GM18526 (cell line): ENCODE measurements around the gene RMDN2.

Experiments used
- POLR2A ChIP-seq: IDR thresholded peaks from 3 replicates; pipeline ENCODE4 v1.6.1; 2011; ENCODE audit not compliant: insufficient read length; ENCODE audit errors: extremely low read depth

RMDN2 gene, protein sequence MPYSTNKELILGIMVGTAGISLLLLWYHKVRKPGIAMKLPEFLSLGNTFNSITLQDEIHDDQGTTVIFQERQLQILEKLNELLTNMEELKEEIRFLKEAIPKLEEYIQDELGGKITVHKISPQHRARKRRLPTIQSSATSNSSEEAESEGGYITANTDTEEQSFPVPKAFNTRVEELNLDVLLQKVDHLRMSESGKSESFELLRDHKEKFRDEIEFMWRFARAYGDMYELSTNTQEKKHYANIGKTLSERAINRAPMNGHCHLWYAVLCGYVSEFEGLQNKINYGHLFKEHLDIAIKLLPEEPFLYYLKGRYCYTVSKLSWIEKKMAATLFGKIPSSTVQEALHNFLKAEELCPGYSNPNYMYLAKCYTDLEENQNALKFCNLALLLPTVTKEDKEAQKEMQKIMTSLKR

GRCh38 chr2:37925063-37925897, at the start of gene RMDN2:
Gene RMDN2 (plus strand): TSS chr2:37925287. CDS start chr2:37929278, 3,991 bp downstream.
- TF ChIP-seq POLR2A = peak; percentile 57

DNA sequence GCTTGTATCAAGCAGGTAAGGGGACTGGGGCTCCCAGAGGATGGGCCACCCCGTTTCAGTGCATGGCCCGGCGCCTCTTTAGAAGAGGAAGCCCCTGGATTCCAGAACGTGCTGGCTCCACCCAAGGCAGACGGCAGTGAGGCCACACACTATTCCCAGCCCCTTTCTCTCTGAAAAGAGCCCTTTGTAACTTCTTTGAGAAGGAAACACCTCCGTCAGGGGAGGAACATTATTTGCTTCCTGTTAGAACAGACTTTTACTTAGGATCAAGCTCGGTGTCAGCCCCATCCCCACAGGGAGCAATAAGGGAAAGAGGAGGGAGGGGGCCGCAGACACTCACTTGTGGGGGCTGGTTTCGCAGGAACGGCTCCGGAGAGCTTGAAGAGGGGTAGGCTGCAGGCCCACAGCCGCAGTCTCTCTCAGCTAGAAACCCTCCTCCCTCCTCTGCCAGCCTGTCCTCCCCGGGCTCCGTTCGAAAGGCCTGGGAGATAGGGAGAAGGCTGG, 49.6 kb upstream of the RMDN2 start:
- TF ChIP-seq POLR2A = no peak

GRCh38 chr2:37876227-37876626, 48.9 kb upstream of the RMDN2 start:
- no peak for TF ChIP-seq POLR2A

DNA sequence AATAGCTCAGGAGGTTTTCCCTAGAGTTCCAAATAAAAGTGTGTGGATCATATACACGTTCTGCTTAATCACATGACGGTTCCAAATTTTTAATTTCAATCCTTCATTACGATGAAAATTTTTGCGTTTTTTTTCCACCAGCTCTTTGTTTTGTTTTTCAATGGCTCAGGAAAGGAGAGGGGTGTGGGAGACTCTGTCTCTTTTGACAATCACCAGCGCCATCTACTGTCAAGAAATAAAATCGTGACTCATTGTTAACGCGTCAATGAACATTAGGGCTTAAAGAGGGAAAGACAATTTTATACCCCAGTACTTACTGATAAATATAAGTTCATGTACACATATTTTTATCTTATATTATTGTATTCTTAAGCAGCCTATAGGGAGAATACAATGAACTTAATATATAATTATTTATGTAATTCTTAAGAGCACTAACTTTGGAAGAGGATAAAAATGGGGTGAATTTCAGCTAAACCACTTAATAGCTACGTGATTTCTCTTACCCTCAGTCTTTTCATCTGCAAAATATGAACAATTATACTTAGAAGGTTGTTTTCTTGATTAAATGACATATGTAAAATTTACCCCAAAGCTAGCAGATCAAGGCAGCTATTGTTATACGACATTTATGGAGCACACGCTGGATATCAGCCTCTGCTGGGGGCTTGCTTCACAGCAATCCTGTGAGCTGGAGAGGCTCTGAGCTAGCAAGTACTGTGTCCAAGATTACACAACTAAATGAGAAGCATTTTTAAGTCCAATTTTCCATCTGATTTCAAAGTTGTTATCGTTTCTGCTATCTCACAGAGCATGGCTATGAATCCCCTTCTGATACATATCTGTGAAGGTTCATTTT, 47.4 kb upstream of the RMDN2 start:
- TF ChIP-seq POLR2A = no peak

GRCh38 chr2:37878536-37878935, 46.6 kb upstream of the RMDN2 start:
- TF ChIP-seq POLR2A = no peak

DNA sequence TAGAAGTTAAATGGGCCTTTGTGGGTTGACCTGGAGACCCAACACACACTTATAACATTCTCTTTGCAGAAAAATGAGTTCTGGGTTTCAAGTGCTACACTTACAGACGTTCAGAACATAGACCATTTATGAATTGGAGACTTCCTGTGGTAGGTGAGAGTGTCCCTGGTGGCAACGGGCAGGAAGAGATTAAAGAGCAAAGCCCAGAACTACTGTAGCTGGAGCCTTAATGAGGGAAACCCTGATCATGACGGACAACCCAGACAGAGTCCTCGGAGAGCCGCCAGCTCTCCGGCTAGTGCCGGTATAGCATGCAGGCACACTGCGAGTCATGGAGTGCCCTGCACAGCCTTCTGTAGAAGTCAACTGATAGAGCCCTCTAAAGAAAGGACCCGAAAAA, 44.5 kb upstream of the RMDN2 start:
- no peak for TF ChIP-seq POLR2A

DNA sequence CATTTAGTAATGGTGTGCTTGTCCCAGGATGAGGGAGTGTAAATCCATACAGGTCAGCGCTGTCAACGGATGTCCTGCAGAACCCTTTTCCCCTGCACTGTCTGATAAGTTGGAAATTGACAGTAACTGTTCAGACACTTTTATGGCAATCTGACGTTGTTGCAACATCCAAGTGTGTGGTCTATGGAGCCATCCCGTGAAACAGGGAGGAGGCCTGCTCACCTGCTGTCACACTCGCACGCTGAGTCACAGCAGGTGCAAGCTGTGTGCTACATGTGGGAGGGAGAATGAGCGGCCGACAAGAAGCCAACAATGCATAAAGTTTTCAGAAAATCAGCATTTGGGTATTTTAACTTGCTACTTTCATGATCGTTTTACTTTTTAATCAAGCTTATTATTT, 43.7 kb upstream of the RMDN2 start:
- TF ChIP-seq POLR2A = no peak

- TF ChIP-seq POLR2A = no peak
Observed at GRCh38 chr2:37882036-37882435, 43.1 kb upstream of the RMDN2 start.

- TF ChIP-seq POLR2A = no peak
Observed at GRCh38 chr2:37883518-37883917, 41.6 kb upstream of the RMDN2 start.

DNA sequence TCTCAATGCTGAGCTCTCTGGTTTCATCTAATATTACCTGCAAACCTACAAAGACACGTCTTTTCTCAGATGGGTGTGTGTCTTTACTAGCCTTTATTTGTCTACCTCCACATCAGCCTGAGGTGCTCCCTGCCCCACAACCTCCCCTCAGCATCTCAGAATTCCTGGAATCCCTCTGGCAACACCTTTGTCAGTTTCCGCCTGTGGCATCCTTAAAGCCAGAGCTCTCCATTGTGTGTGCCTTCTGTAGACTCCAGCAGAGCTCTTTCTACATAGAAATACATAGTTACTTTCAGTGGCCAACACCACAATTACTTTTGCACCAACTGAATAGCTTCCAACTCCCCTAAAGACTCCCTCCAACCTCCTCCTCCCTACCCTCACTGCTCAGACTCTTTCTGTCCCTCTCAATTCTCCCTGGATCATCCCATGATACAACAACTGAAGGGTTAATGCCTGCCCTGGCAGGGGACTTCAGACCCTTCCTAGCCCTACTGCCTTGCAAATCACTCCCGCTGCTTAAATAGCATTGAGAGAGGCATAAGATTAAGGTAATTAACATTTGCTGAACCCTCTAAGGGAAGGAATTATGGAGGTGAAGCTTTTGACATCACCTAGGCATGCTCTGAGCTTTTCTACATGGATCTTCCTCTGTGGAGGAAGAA, 39.6 kb upstream of the RMDN2 start:
- no peak for TF ChIP-seq POLR2A

GRCh38 chr2:37886745-37887144, 38.3 kb upstream of the RMDN2 start:
- no peak for TF ChIP-seq POLR2A

DNA sequence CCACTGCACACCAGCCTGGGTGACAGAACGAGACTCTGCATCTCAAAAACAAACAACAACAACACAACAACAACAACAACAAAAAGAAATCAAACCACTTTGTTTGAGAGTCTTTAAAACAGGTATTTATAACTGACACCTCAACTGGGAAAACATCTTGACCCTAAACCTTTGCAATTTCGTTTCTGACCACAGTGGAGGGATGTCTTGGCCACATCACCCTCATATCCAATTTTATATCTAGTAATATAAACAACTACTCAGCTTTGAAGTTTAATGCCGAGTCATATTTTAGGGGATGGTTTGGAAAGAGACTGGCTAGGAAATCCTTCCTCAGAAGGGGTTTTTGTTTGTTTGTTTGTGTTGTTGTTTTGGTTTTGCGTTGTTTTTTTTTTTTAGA, 37.8 kb upstream of the RMDN2 start:
- no peak for TF ChIP-seq POLR2A

DNA sequence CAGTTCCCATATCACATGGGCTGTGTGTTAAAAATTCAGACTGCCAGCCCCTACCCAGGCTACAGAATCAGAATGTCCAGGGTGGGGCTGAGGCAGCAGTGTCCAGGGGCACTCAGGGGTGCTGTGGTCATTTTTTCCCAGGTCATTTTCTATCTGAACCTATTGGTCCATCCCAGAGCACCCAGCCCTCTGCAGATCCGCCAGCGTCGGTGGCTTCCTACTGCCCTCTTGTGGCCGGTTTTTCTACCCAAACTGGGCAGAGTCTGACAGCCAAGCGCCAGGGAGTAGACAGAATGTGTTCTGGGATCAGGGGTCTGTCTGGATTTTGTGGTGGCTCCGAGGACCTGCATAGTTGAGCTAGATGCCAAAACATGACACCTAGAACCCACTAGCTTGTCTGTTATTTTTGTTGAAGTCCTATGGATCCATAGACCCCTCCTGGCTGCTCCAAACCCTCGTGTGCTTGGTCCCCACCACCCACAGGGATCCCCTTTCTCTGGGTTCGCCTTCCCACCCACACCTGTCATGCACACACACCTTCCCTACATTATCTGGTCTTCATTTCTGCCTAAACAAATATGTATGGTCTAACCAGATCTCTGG, 34.1 kb upstream of the RMDN2 start:
- no peak for TF ChIP-seq POLR2A

DNA sequence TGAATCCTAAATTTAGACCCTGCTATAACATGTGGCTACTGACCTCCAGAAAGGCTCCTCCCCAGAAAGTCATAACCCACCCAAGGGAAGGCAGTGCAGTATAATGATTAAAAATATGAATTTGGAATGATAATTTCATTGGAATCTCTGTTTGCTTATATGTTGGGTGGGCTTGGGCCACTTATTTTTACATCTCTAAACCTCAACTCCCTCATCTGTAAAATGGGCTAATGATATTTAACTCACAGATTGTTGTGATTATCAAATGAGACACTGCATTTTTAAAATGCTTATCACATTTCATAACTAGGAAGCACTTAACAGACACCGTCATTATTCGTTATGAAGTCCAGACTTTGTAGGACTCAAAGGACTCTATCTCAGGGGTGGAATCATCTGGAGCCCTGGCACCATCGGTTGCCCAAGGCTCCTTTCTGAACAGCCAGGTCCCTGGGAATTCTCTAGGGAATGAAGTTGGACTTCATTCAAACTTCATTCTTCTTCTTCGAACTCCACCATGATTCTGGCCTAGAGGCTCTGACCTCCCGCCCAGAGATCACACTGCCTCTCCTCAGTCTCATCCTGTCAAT, 33.1 kb upstream of the RMDN2 start:
- no peak for TF ChIP-seq POLR2A
